Measurements from ENCODE around the gene SEC14L2.
A peak's percentile ranks its signal among the peaks of the same experiment; 100 is the strongest.

DNA sequence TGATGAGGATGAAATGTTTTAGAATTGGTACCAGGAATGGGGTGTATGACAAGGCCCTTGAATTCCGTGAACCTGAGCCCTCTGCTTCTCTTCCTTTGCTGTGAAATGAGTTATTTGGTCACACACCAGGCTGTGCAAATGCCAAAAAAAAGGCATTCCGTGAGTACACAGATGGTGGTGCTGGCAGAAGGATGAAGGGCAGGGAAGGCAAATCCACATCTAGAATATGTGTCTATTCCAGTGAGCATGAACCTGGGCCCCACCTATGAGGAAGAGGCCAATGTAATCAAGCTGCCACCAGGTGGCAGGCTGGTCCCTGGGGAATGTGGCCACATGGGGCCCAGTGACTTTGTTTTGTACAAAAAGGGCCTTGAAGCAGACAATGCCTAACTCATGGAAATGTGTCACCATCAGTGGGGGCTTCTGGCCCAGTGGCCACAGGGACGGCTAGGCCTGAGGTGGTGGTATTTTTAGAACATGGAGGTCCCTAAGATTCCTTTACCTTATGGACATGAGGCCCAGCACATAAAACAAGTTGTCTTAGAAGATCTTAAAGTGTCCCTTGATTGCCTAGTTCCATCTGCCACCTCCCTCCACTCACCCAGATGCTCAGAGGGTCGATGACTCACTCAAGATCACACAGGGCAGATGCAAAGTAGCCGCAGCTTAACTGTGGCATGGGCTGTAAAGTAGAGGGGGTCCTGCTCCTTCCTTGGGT, 5.7 kb upstream of the SEC14L2 start:
- TF ChIP-seq, protein P1, sequence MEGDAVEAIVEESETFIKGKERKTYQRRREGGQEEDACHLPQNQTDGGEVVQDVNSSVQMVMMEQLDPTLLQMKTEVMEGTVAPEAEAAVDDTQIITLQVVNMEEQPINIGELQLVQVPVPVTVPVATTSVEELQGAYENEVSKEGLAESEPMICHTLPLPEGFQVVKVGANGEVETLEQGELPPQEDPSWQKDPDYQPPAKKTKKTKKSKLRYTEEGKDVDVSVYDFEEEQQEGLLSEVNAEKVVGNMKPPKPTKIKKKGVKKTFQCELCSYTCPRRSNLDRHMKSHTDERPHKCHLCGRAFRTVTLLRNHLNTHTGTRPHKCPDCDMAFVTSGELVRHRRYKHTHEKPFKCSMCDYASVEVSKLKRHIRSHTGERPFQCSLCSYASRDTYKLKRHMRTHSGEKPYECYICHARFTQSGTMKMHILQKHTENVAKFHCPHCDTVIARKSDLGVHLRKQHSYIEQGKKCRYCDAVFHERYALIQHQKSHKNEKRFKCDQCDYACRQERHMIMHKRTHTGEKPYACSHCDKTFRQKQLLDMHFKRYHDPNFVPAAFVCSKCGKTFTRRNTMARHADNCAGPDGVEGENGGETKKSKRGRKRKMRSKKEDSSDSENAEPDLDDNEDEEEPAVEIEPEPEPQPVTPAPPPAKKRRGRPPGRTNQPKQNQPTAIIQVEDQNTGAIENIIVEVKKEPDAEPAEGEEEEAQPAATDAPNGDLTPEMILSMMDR (IDR thresholded peaks at IDR 0.05): peak; percentile 84 to 94 (median 88)
- no peak for TF ChIP-seq POLR2A (IDR thresholded peaks at IDR 0.05)

All from esophagus squamous epithelium (tissue), 4 donors.